22Rv1 (cell line): ENCODE data around the gene COL4A6.

Source experiments
- ZFX ChIP-seq: fragments of 450-650 bp; IDR thresholded peaks from 2 replicates; pipeline ENCODE4 v1.6.1; 2017; ENCODE audit warnings: antibody characterized with exemption, borderline replicate concordance
- TF ChIP-seq, protein P1 (sequence below): fragments of 450-650 bp; IDR thresholded peaks from 2 replicates; pipeline ENCODE4 v1.5.1; 2017; ENCODE audit warnings: mild to moderate bottlenecking

- TF ChIP-seq, protein P1, sequence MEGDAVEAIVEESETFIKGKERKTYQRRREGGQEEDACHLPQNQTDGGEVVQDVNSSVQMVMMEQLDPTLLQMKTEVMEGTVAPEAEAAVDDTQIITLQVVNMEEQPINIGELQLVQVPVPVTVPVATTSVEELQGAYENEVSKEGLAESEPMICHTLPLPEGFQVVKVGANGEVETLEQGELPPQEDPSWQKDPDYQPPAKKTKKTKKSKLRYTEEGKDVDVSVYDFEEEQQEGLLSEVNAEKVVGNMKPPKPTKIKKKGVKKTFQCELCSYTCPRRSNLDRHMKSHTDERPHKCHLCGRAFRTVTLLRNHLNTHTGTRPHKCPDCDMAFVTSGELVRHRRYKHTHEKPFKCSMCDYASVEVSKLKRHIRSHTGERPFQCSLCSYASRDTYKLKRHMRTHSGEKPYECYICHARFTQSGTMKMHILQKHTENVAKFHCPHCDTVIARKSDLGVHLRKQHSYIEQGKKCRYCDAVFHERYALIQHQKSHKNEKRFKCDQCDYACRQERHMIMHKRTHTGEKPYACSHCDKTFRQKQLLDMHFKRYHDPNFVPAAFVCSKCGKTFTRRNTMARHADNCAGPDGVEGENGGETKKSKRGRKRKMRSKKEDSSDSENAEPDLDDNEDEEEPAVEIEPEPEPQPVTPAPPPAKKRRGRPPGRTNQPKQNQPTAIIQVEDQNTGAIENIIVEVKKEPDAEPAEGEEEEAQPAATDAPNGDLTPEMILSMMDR = no peak
- no peak for TF ChIP-seq ZFX
These were observed 89.7 kb downstream of the COL4A6 start for GRCh38 chrX:108348525-108348924.
